HepG2 (cell line): ENCODE results near the gene GNAS-AS1. TPM values are rescaled to one million over a fixed set of nuclear protein-coding genes. Genes with fewer than 3 reads are reported as not detected.

Source experiments
- ATAC-seq: fragments of 200-7000 bp; cut with Tn5 transposase; 3 replicates; pipeline ENCODE4 v1.9.1; 2020; ENCODE audit warnings: mild to moderate bottlenecking, moderate library complexity
- BruUV-seq: library from RNA; stranded (reverse); fragments of 400-500 nt; replicated peaks from 2 replicates; lab custom pipeline; 2021; lab: Mats Ljungman, UMichigan
- CTCF ChIA-PET: fragments of 300-600 bp; formaldehyde crosslinking; extraction: SDS; loops from one replicate; lab custom pipeline; 2021; ENCODE audit warnings: low total read pairs, inconsistent platforms, low intra/inter-chr PET ratio; lab: Yijun Ruan, JAX
- POLR2A ChIA-PET: fragments of 350-600 bp; sonication (Branson Sonifier 250); formaldehyde crosslinking; loops from one replicate; lab custom pipeline; 2020; ENCODE audit warnings: antibody characterized with exemption, inconsistent platforms; lab: Yijun Ruan, JAX
- DNase-seq: peaks from one replicate; pipeline ENCODE4 v3.0.0-alpha.2; 2015; ENCODE audit warnings: low spot score
- FAIRE-seq: peaks from 3 replicates; lab custom pipeline; 2011; peaks lifted over from hg19 to GRCh38; lab: Jason Lieb, UNC
- H2AFZ ChIP-seq: one replicate; pipeline ENCODE4 v1.6.1; 2011; ENCODE audit warnings: low read length, inconsistent platforms
- H3K27ac ChIP-seq: fragments of 300-600 bp; 3 replicates; pipeline ENCODE4 v1.8.0; 2011; ENCODE audit warnings: mixed run types, mild to moderate bottlenecking, mixed read lengths, low read length, inconsistent platforms; ENCODE audit not compliant: insufficient read depth; ENCODE audit errors: extremely low read length
- H3K27me3 ChIP-seq, 2 experiments: fragments of 200-600 bp in 1 of 2; 2 replicates in 1 of 2; 3 replicates in 1 of 2; pipeline versions ENCODE4 v1.6.0 to v1.8.0; 2011; ENCODE audit warnings: low read length in 2 of 2, mild to moderate bottlenecking in 2 of 2, moderate library complexity in 2 of 2, inconsistent platforms in 1 of 2; ENCODE audit not compliant: insufficient read depth in 2 of 2, control insufficient read depth in 1 of 2
- H3K36me3 ChIP-seq, 2 experiments: fragments of 200-600 bp in 1 of 2; replicated peaks in 1 of 2; 2 replicates in 1 of 2; 3 replicates in 1 of 2; pipeline versions ENCODE4 v1.5.1 to v1.8.0; 2011; ENCODE audit warnings: low read length in 2 of 2, inconsistent platforms in 1 of 2; ENCODE audit not compliant: insufficient read depth in 2 of 2, control insufficient read depth in 1 of 2
- H3K4me1 ChIP-seq: 2 replicates; pipeline ENCODE4 v1.5.1; 2012; ENCODE audit warnings: low read length, inconsistent platforms; ENCODE audit not compliant: insufficient read depth
- H3K4me2 ChIP-seq: 2 replicates; pipeline ENCODE4 v1.6.0; 2011; ENCODE audit warnings: low read depth, low read length, inconsistent platforms
- H3K4me3 ChIP-seq, 3 experiments: fragments of 200-600 bp in 1 of 3; sonication (generic), shearing (Covaris generic) in 1 of 3; replicated peaks in 1 of 3; 2 replicates each; pipeline ENCODE4 v1.5.1; 2011 to 2016; ENCODE audit warnings: low read length in 3 of 3, inconsistent platforms in 2 of 3, low read depth in 2 of 3, mild to moderate bottlenecking in 2 of 3, control low read depth in 1 of 3, mixed read lengths in 1 of 3; ENCODE audit not compliant: insufficient read depth in 1 of 3
- H3K79me2 ChIP-seq: one replicate; pipeline ENCODE4 v1.6.1; 2011; ENCODE audit warnings: low read length, inconsistent platforms; ENCODE audit not compliant: insufficient read depth
- H3K9ac ChIP-seq: 2 replicates; pipeline ENCODE4 v1.6.0; 2011; ENCODE audit warnings: mild to moderate bottlenecking, low read depth, low read length, inconsistent platforms; ENCODE audit not compliant: insufficient read depth
- H3K9me3 ChIP-seq: 2 replicates; pipeline ENCODE4 v1.5.1; 2012; ENCODE audit warnings: mild to moderate bottlenecking, low read length
- H4K20me1 ChIP-seq: 2 replicates; pipeline ENCODE4 v1.6.0; 2011; ENCODE audit warnings: inconsistent platforms, mild to moderate bottlenecking, low read length, moderate library complexity; ENCODE audit not compliant: insufficient read depth
- ARHGAP35 ChIP-seq: sonication (generic); formaldehyde crosslinking; IDR thresholded peaks from 2 replicates; pipeline ENCODE4 v1.9.0; 2022; ENCODE audit warnings: mild to moderate bottlenecking, inconsistent platforms, moderate library complexity, missing genetic modification reagents, borderline replicate concordance
- CENPBD1 ChIP-seq: sonication (generic); formaldehyde crosslinking; IDR thresholded peaks from 2 replicates; pipeline ENCODE4 v1.8.0; 2022; ENCODE audit warnings: missing genetic modification reagents, low read depth, mild to moderate bottlenecking, borderline replicate concordance
- KAT7 ChIP-seq: IDR thresholded peaks from 2 replicates; pipeline ENCODE4 v1.6.1; 2018; ENCODE audit warnings: borderline replicate concordance, missing compliant biosample characterization
- MTA3 ChIP-seq: sonication (generic); formaldehyde crosslinking; IDR thresholded peaks from 2 replicates; pipeline ENCODE4 v1.4.0; 2020; ENCODE audit warnings: missing genetic modification reagents
- MXD1 ChIP-seq: sonication (generic); formaldehyde crosslinking; IDR thresholded peaks from 2 replicates; pipeline ENCODE4 v1.4.0; 2020; ENCODE audit warnings: mild to moderate bottlenecking, missing genetic modification reagents
- PTBP1 ChIP-seq: fragments of 200-400 bp; formaldehyde crosslinking; IDR thresholded peaks from 2 replicates; pipeline ENCODE4 v1.6.1; 2018; ENCODE audit warnings: low read length, low read depth; ENCODE audit not compliant: poor library complexity, severe bottlenecking
- SKIL ChIP-seq: sonication (generic); formaldehyde crosslinking; IDR thresholded peaks from 2 replicates; pipeline ENCODE4 v1.8.0; 2022; ENCODE audit warnings: missing genetic modification reagents, mild to moderate bottlenecking, moderate library complexity, borderline replicate concordance
- TEAD3 ChIP-seq: optimal IDR thresholded peaks from 2 replicates; pipeline ENCODE3; 2016; ENCODE audit warnings: borderline replicate concordance
- WGBS: methylation state at CpG from one replicate; pipeline ENCODE4 v1.1.6; 2017; ENCODE audit warnings: low lambda C conversion rate; 5-methylcytosine and 5-hydroxymethylcytosine counted together
- in situ Hi-C: cut with HindIII; loops from 2 replicates; pipeline ENCODE4 v1.10.0; 2017; ENCODE audit warnings: low pct_unique_long_range_greater_than_20kb; ENCODE audit not compliant: extremely low pct_ligation_motif_present
- intact Hi-C: fragments of 100-400 bp; cut with micrococcal nuclease; formaldehyde crosslinking; loops from one replicate; pipeline ENCODE4 v1.10.0; 2022; ENCODE audit not compliant: unreplicated experiment
- polyA plus RNA-seq, 8 experiments: library from polyadenylated mRNA; depleted of rRNA in 3 of 8; stranded (reverse) in 7 of 8; unstranded in 1 of 8; fragments of >200 nt; fragmentation: Illumina TruSeq in 4 of 8; extraction: Trizol in 4 of 8; gene quantifications; 2 replicates each; pipeline versions ENCODE4 v1.2.1 to v1.2.3, GENCODE V29; 2011 to 2016; ENCODE audit warnings: low read depth in 4 of 8, missing spikeins in 1 of 8, mixed read lengths in 1 of 8; ENCODE audit not compliant: insufficient read depth in 1 of 8
- total RNA-seq, 5 experiments: library from RNA; depleted of rRNA; stranded (reverse); fragments of >200 nt; fragmentation: Illumina TruSeq; extraction: Trizol; gene quantifications; 2 replicates each; pipeline ENCODE4 v1.2.3, GENCODE V29; 2016; ENCODE audit warnings: low read depth in 1 of 5

The GNAS-AS1 gene
- total and polyA plus RNA-seq, 2 of the 13 experiments (the other 11 are each of a cell fraction or from before 2014, with no cell fraction given) = not detected

GRCh38 chr20:58863044-58863790 lies 12.5 kb upstream of the GNAS-AS1 start:
- ChIA-PET CTCF (no interaction called here), POLR2A (no interaction called here)
- in situ Hi-C loops = no loop called here
- ATAC-seq = no peak
- Histone ChIP-seq H3K4me1 (no peaks in the 10 kb centered on the region), H3K9ac (no peak overlapping the region), H3K9me3 (no peaks in the 10 kb centered on the region), H3K79me2 (no peaks in the 10 kb centered on the region), H2AFZ (no peak overlapping the region), H3K36me3 (no peaks in the 10 kb centered on the region), H3K27ac (no peak overlapping the region), H3K27me3 (no peaks in the 10 kb centered on the region; a peak in 1 of 5 replicates), H4K20me1 (no peaks in the 10 kb centered on the region), H3K4me3 (no peak overlapping the region), H3K4me2 (no peak overlapping the region)
- intact Hi-C loops = no loop called here
- WGBS = 13% methylated on average over 7 of the region's 7 CpGs
- no peak for DNase-seq
- no peak for FAIRE-seq
- TF ChIP-seq PTBP1 = no peak
- TF ChIP-seq MXD1 (CRISPR knock-in tag) = no peak
- TF ChIP-seq KAT7 (CRISPR knock-in tag) = no peak
- no peak for TF ChIP-seq ARHGAP35 (CRISPR knock-in tag)
- TF ChIP-seq CENPBD1 (CRISPR knock-in tag) = no peak
- no peak for TF ChIP-seq MTA3
- TF ChIP-seq TEAD3 = no peak
- no peak for TF ChIP-seq SKIL (CRISPR knock-in tag)
- BruUV-seq = no TSS peak
